Activated T-helper 1 cell treated with anti-CD3 and anti-CD28 coated beads, Interleukin-12 subunit alpha, Interleukin-12 subunit beta, Interleukin-2, Interleukin-4 antibody, amounts not matched to agents 30 ng/mL and 10 ng/mL and 1 ng/mL, durations not matched to agents 14 hours and 24 hours and 36 hours (primary cell): ENCODE data around the gene NKIRAS2. TPM values are rescaled to one million over a fixed set of nuclear protein-coding genes. Genes with fewer than 3 reads are reported as not detected.

Experiments
- DNase-seq: peaks from one replicate; pipeline ENCODE4 v3.0.0; 2021; ENCODE audit warnings: low spot score
- H3K27ac Mint-ChIP-seq: one replicate; pipeline ENCODE4 v1.8.0; 2021; ENCODE audit warnings: mild to moderate bottlenecking, mixed read lengths
- H3K27me3 Mint-ChIP-seq: one replicate; pipeline ENCODE4 v1.8.0; 2022; ENCODE audit warnings: mild to moderate bottlenecking, moderate library complexity, mixed read lengths; ENCODE audit not compliant: insufficient read depth
- H3K36me3 Mint-ChIP-seq: one replicate; pipeline ENCODE4 v1.8.0; 2021; ENCODE audit warnings: low read depth, mixed read lengths
- H3K4me1 Mint-ChIP-seq: one replicate; pipeline ENCODE4 v1.8.0; 2021; ENCODE audit warnings: low read depth, mixed read lengths
- H3K4me3 Mint-ChIP-seq: one replicate; pipeline ENCODE4 v1.8.0; 2021; ENCODE audit warnings: mild to moderate bottlenecking, moderate library complexity, mixed read lengths
- H3K9me3 Mint-ChIP-seq: one replicate; pipeline ENCODE4 v1.8.0; 2021; ENCODE audit warnings: mixed read lengths
- intact Hi-C: fragments of 100-400 bp; cut with micrococcal nuclease; formaldehyde crosslinking; loops from one replicate; pipeline ENCODE4 v1.15.1; 2024
- total RNA-seq: library from RNA; stranded (reverse); gene quantifications from 2 replicates; pipeline ENCODE4 v1.2.3, GENCODE V29; 2022

The NKIRAS2 gene
- total RNA-seq, 1 donor from 2014 or later, result 32.6 TPM

GRCh38 chr17:41984454-41984853 lies 35.4 kb upstream of the NKIRAS2 start:
- Mint-ChIP-seq H3K4me1 (no peaks in the 10 kb centered on the region), H3K4me3 (no peak overlapping the region), H3K27ac (no peak overlapping the region), H3K27me3 (no peaks in the 10 kb centered on the region), H3K36me3 (peaks cover 68% of the 10 kb centered on the region), H3K9me3 (no peaks in the 10 kb centered on the region)
- DNase-seq, result no peak
- intact Hi-C loops, result no loop called here

DNA sequence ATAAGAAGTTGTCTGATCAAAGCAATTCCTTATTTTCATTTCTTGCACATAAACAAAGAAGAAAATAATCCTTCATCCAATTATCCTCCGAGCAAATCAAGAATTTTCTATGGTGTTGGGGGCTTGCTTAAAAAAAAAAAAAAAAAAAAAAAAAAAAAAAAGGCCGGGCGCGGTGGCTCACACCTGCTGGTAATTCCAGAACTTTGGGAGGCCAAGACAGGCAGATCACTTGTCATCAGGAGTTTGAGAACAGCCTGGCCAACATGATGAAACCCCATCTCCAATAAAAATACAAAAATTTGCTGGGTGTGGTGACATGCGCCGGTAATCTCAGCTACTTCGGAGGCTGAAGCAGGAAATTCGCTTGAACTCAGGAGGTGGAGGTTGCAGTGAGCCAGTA lies 34.0 kb upstream of the NKIRAS2 start:
- H3K27me3 Mint-ChIP-seq, result no peaks in the 10 kb centered on the region
- H3K4me3 Mint-ChIP-seq, result no peak overlapping the region
- H3K4me1 Mint-ChIP-seq, result no peaks in the 10 kb centered on the region
- no peaks in the 10 kb centered on the region for H3K9me3 Mint-ChIP-seq
- H3K36me3 Mint-ChIP-seq, result peaks cover 64% of the 10 kb centered on the region
- no peak overlapping the region for H3K27ac Mint-ChIP-seq
- DNase-seq, result no peak
- intact Hi-C loops, result no loop called here

DNA sequence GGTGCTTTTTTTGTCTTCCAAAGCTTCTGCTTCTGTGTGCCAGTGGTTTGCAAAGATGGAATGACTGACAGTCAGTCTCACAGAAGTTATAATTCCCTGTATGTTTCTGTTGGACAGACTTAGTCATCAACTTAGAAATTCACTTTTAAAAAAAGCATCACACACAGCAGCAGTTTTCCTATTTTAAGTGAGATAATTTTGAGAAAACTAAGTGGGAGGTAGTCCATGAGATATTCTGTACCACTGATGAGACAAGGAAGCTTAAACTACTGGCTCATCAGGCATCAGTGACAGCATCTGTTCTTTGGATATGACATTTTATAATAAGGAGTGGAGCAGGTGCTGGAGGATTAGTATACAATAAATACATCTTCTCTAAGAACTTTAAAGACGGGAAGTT lies 33.3 kb upstream of the NKIRAS2 start:
- H3K4me1 Mint-ChIP-seq, result no peaks in the 10 kb centered on the region
- DNase-seq, result no peak
- H3K4me3 Mint-ChIP-seq, result no peak overlapping the region
- intact Hi-C loops, result no loop called here
- no peaks in the 10 kb centered on the region for H3K27me3 Mint-ChIP-seq
- peaks cover 63% of the 10 kb centered on the region for H3K36me3 Mint-ChIP-seq
- H3K27ac Mint-ChIP-seq, result no peak overlapping the region
- no peaks in the 10 kb centered on the region for H3K9me3 Mint-ChIP-seq

- H3K4me3 Mint-ChIP-seq, result no peak overlapping the region
- no peak overlapping the region for H3K27ac Mint-ChIP-seq
- H3K36me3 Mint-ChIP-seq, result peaks cover 57% of the 10 kb centered on the region
- no peaks in the 10 kb centered on the region for H3K4me1 Mint-ChIP-seq
- H3K9me3 Mint-ChIP-seq, result no peaks in the 10 kb centered on the region
- H3K27me3 Mint-ChIP-seq, result no peaks in the 10 kb centered on the region
- intact Hi-C loops, result no loop called here
- DNase-seq, result no peak
Measured at GRCh38 chr17:41987642-41988041, 32.2 kb upstream of the NKIRAS2 start.

DNA sequence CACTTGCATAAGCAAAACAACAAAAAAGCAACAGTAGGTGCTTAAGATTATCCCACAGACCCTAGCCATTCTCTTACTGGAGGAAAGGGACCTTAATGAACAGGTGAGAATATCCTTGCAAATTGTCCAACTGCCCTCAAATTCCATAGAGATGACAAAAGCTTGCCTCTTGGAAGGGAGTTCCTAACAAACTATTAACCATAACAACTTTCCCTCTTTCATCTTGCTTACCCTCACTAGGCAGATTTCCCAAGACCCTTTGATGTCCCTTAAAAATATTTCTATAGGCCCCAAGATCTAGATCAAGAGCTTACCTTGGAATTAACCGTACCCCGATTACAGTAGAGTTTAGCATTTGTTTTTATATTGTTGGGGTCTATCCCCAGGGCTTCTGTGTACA lies 31.5 kb upstream of the NKIRAS2 start:
- Mint-ChIP-seq H3K9me3 (no peaks in the 10 kb centered on the region), H3K27me3 (no peaks in the 10 kb centered on the region), H3K4me3 (no peak overlapping the region), H3K4me1 (no peaks in the 10 kb centered on the region), H3K27ac (no peak overlapping the region), H3K36me3 (peaks cover 56% of the 10 kb centered on the region)
- intact Hi-C loops, result no loop called here
- no peak for DNase-seq

GRCh38 chr17:41989702-41990419 lies 30.0 kb upstream of the NKIRAS2 start:
- no peak overlapping the region for H3K4me3 Mint-ChIP-seq
- no peak for DNase-seq
- no peaks in the 10 kb centered on the region for H3K9me3 Mint-ChIP-seq
- H3K4me1 Mint-ChIP-seq, result no peaks in the 10 kb centered on the region
- no peaks in the 10 kb centered on the region for H3K27me3 Mint-ChIP-seq
- intact Hi-C loops, result no loop called here
- peaks cover 53% of the 10 kb centered on the region for H3K36me3 Mint-ChIP-seq
- no peak overlapping the region for H3K27ac Mint-ChIP-seq

- H3K9me3 Mint-ChIP-seq, result no peaks in the 10 kb centered on the region
- peaks cover 14% of the 10 kb centered on the region for H3K4me1 Mint-ChIP-seq
- H3K36me3 Mint-ChIP-seq, result peaks cover 57% of the 10 kb centered on the region
- intact Hi-C loops, result no loop called here
- no peak for DNase-seq
- no peak overlapping the region for H3K27ac Mint-ChIP-seq
- no peak overlapping the region for H3K4me3 Mint-ChIP-seq
- H3K27me3 Mint-ChIP-seq, result no peaks in the 10 kb centered on the region
Measured at GRCh38 chr17:41992576-41992975, 27.3 kb upstream of the NKIRAS2 start.

DNA sequence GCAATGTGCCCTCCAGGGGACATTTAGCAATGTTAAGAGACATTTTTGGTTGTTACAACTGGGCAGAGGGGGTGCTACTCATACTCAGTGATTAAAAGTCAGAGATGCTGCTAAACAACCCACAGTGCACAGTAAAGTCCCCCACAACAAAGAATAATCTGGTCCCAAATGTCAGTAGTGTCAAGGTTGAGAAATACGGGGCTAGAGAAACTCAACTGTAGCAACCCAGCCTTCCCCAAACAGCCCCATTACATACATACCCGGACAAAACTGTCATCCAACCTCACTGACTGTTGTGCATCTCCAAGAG lies 23.1 kb upstream of the NKIRAS2 start:
- no peaks in the 10 kb centered on the region for H3K9me3 Mint-ChIP-seq
- H3K4me3 Mint-ChIP-seq, result no peak overlapping the region
- intact Hi-C loops, result no loop called here
- peaks cover 44% of the 10 kb centered on the region for H3K36me3 Mint-ChIP-seq
- no peak overlapping the region for H3K27ac Mint-ChIP-seq
- H3K27me3 Mint-ChIP-seq, result no peaks in the 10 kb centered on the region
- no peak for DNase-seq
- peaks cover 27% of the 10 kb centered on the region for H3K4me1 Mint-ChIP-seq

- no peaks in the 10 kb centered on the region for H3K27me3 Mint-ChIP-seq
Measured at GRCh38 chr17:41998497-41998896, 21.4 kb upstream of the NKIRAS2 start.

DNA sequence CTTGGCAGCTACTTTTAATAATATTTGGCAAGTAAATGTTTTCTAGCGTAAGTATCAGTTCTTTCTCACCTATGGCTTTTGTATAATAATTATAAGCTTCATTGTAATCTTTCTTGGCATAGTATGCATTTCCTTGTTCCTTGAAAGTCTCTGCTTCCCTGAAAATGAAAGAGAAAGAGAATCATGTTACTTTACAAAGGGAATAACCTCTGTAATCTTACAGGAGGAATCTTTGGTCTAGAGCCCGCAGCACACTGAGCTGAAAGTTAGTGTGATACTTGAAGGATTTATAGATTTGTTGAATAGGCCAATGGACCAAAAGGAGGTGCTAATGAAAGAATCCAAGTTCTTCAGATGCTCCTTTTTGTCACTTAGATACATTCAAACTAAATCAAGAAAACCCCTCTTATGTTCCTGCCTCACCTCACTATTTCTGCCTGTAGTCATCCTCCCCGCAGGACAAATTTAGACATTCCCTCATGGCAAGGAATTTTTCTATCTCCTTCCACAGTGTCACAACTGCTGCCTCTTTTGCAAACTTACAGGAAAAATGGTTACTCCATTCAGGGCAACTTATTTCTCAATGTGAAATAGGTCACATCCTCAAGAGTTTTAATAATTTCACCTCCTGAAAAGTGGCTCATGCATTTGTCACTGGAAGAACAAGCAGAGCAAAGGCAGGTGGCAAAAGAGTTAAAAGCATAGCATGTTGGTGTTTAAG lies 19.3 kb upstream of the NKIRAS2 start:
- intact Hi-C loops, result no loop called here
- Mint-ChIP-seq H3K4me3 (no peak overlapping the region), H3K4me1 (peaks cover 48% of the 10 kb centered on the region), H3K27ac (no peak overlapping the region), H3K27me3 (no peaks in the 10 kb centered on the region), H3K36me3 (peaks cover 37% of the 10 kb centered on the region), H3K9me3 (no peaks in the 10 kb centered on the region)
- DNase-seq, result no peak

More at GRCh38 chr17:41998497-41998896, 21.4 kb upstream of the NKIRAS2 start:
- DNase-seq, result no peak
- H3K27ac Mint-ChIP-seq, result no peak overlapping the region
- peaks cover 46% of the 10 kb centered on the region for H3K36me3 Mint-ChIP-seq
- peaks cover 41% of the 10 kb centered on the region for H3K4me1 Mint-ChIP-seq
- intact Hi-C loops, result no loop called here
- no peak overlapping the region for H3K4me3 Mint-ChIP-seq
- no peaks in the 10 kb centered on the region for H3K9me3 Mint-ChIP-seq

DNA sequence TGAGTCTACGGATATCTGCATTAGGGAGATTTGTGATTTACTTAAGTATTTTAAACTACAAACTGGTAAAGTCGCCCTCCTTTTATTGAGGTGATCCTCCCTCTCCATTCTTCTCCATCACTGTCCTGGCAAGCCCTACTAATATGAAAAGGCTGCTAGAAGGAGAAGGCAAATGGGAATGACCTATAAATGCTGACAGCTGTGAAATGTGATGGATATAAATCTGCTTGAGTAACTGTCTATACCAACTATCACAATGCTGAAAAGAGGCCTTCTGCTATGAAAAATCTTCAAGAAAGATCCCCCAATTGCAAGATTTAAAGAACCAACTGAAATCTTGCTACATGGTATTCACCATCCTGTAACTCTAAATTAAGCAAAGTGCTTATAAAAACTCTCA lies 18.2 kb upstream of the NKIRAS2 start:
- no peaks in the 10 kb centered on the region for H3K27me3 Mint-ChIP-seq
- peaks cover 27% of the 10 kb centered on the region for H3K36me3 Mint-ChIP-seq
- H3K27ac Mint-ChIP-seq, result no peak overlapping the region
- intact Hi-C loops, result no loop called here
- DNase-seq, result no peak
- H3K9me3 Mint-ChIP-seq, result no peaks in the 10 kb centered on the region
- H3K4me1 Mint-ChIP-seq, result peaks cover 38% of the 10 kb centered on the region
- H3K4me3 Mint-ChIP-seq, result no peak overlapping the region

- no peak overlapping the region for H3K4me3 Mint-ChIP-seq
- peaks cover 26% of the 10 kb centered on the region for H3K36me3 Mint-ChIP-seq
- H3K27me3 Mint-ChIP-seq, result no peaks in the 10 kb centered on the region
- no peaks in the 10 kb centered on the region for H3K9me3 Mint-ChIP-seq
- H3K27ac Mint-ChIP-seq, result no peak overlapping the region
- intact Hi-C loops, result no loop called here
- DNase-seq, result no peak
- peaks cover 34% of the 10 kb centered on the region for H3K4me1 Mint-ChIP-seq
Measured at GRCh38 chr17:42002175-42002791, 17.6 kb upstream of the NKIRAS2 start.

DNA sequence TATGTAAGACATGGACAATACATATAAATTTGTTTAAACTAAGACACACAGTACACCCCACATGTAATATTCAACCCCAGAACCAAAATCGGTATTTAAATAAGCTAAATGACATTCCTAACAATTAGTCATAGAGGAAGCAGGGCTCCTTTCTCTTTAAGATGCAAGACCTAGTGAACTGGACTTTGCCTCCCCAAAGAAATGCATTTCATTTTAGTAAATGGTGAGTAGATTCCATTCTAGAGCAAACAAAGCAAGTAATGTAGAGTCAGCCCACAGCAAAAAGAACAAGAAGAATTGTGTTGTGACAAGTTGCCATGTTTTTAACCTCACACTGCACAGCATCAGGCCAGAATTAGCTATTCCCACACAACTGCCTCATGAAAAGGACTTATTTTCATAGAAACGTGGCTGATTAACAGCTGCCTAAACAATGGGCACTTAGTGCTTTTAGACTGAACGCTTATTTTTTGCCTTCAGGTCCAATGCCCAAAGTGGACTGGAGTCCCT lies 17.0 kb upstream of the NKIRAS2 start:
- no peak overlapping the region for H3K4me3 Mint-ChIP-seq
- peaks cover 34% of the 10 kb centered on the region for H3K4me1 Mint-ChIP-seq
- no peaks in the 10 kb centered on the region for H3K27me3 Mint-ChIP-seq
- H3K36me3 Mint-ChIP-seq, result peaks cover 24% of the 10 kb centered on the region
- H3K9me3 Mint-ChIP-seq, result no peaks in the 10 kb centered on the region
- intact Hi-C loops, result no loop called here
- no peak overlapping the region for H3K27ac Mint-ChIP-seq
- DNase-seq, result no peak
